ENCODE results near the gene RBMXL3.

Gene RBMXL3

DNA sequence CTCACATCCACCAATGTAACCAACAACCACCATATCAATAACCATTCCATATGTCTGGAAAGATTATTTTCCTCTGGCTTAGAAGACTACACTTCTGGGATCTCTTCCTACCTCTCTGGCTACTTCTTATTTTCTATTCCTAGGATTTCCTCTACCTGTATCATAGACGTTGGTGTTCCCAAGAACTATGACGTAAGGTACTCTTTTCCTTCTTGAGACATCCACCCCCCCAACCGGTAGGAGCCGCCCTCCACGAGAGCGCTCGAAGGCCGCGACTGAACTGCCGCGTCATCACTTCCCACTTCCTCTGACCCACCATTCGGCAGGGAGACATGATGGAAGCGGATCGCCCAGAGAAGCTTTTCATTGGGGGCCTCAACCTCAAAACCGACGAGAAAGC lies at the start of gene RBMXL3:
Gene RBMXL3 (plus strand): TSS at position 301 of the 400 bp plus-strand sequence. CDS start 32 bp downstream, at position 333.
- Histone ChIP-seq H3K9me2 (replicated peaks; ENCODE audit: insufficient read depth, low read length) (no peaks in the 10 kb centered on the region), H4K20me1 (ENCODE audit: insufficient read depth, low read length) (no peaks in the 10 kb centered on the region), H3K4me3 (ENCODE audit: low read length) (no peak within 1 kb of the TSS), H3K27ac (ENCODE audit: low read length) (no peak within 1 kb of the TSS), H3K4me1 (ENCODE audit: low read length) (no peaks in the 10 kb centered on the region), H2AFZ (ENCODE audit: low read length) (no peak within 1 kb of the TSS), H3K79me2 (ENCODE audit: low read length) (no peaks in the 10 kb centered on the region), H3F3A (ENCODE audit: insufficient read depth, low read length) (no peaks in the 10 kb centered on the region), H3K36me3 (replicated peaks; ENCODE audit: insufficient read depth, low read length) (no peaks in the 10 kb centered on the region), H3K27me3 (replicated peaks; ENCODE audit: insufficient read depth, low read length) (no peaks in the 10 kb centered on the region), H3K9me3 (replicated peaks; ENCODE audit: insufficient read depth, low read length) (no peaks in the 10 kb centered on the region), H3K4me2 (ENCODE audit: low read depth, low read length) (no peak within 1 kb of the TSS), H3K9ac (ENCODE audit: low read length) (no peak within 1 kb of the TSS)
- TF ChIP-seq EZH2 (optimal IDR thresholded peaks at IDR 0.05; ENCODE audit: low read depth, low read length) = no peak
- no peak for DNase-seq

DNA sequence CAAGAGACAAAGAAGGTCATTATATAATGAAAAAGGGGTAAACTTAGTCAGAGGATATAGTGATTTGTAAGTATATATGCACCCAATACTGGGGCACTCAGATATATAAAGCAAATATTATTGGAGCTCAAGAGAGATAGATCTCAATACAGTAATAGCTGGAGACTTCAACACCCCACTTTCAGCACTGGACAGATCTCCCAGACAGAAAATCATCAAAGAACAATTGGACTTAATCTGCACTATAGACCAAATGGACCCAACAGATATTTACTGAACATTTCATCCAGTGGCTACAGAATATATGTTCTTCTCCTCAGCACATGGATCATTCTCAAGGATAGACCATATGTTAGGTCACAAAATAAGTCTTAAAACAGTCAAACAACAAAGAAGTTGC lies 47.2 kb upstream of the RBMXL3 start:
- H3K9ac ChIP-seq (ENCODE audit: low read length) = no peak overlapping the region
- H3K27ac ChIP-seq (ENCODE audit: low read length) = no peak overlapping the region
- H3K36me3 ChIP-seq (replicated peaks; ENCODE audit: insufficient read depth, low read length) = no peaks in the 10 kb centered on the region
- no peak overlapping the region for H3K4me3 ChIP-seq (ENCODE audit: low read length)
- no peaks in the 10 kb centered on the region for H3K79me2 ChIP-seq (ENCODE audit: low read length)
- no peaks in the 10 kb centered on the region for H4K20me1 ChIP-seq (ENCODE audit: insufficient read depth, low read length)
- DNase-seq = no peak
- H3K4me1 ChIP-seq (ENCODE audit: low read length) = no peaks in the 10 kb centered on the region
- H3K9me2 ChIP-seq (replicated peaks; ENCODE audit: insufficient read depth, low read length) = no peaks in the 10 kb centered on the region
- H3F3A ChIP-seq (ENCODE audit: insufficient read depth, low read length) = no peaks in the 10 kb centered on the region
- H3K27me3 ChIP-seq (replicated peaks; ENCODE audit: insufficient read depth, low read length) = no peaks in the 10 kb centered on the region
- no peak for TF ChIP-seq EZH2 (optimal IDR thresholded peaks at IDR 0.05; ENCODE audit: low read depth, low read length)
- TF ChIP-seq EZH2phosphoT487 (IDR thresholded peaks at IDR 0.05; ENCODE audit: low read length) = no peak
- H3K4me2 ChIP-seq (ENCODE audit: low read depth, low read length) = no peak overlapping the region
- no peaks in the 10 kb centered on the region for H3K9me3 ChIP-seq (replicated peaks; ENCODE audit: insufficient read depth, low read length)
- H2AFZ ChIP-seq (ENCODE audit: low read length) = no peak overlapping the region

DNA sequence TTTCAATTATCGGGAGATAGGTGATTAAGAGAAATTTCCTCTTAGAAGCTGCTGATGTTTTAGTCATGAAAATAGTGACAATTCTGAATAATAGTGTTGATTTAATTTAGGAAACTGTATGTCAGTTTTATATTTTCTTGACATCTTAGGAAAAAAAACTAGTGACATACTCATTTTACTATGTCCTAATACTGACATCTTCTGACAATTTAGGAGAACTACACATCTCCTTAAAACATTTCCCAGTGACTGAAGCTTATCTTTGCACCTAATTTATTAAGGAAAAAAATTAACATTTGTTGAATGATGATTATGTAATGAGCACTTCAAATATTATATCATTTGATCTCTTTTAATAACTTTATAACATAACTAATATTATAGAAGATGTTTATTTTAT lies 42.0 kb upstream of the RBMXL3 start:
- no peaks in the 10 kb centered on the region for H3F3A ChIP-seq (ENCODE audit: insufficient read depth, low read length)
- TF ChIP-seq, protein P1, sequence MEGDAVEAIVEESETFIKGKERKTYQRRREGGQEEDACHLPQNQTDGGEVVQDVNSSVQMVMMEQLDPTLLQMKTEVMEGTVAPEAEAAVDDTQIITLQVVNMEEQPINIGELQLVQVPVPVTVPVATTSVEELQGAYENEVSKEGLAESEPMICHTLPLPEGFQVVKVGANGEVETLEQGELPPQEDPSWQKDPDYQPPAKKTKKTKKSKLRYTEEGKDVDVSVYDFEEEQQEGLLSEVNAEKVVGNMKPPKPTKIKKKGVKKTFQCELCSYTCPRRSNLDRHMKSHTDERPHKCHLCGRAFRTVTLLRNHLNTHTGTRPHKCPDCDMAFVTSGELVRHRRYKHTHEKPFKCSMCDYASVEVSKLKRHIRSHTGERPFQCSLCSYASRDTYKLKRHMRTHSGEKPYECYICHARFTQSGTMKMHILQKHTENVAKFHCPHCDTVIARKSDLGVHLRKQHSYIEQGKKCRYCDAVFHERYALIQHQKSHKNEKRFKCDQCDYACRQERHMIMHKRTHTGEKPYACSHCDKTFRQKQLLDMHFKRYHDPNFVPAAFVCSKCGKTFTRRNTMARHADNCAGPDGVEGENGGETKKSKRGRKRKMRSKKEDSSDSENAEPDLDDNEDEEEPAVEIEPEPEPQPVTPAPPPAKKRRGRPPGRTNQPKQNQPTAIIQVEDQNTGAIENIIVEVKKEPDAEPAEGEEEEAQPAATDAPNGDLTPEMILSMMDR (IDR thresholded peaks at IDR 0.05; ENCODE audit: low read length) = peak; percentile 46
- TF ChIP-seq EZH2 (optimal IDR thresholded peaks at IDR 0.05; ENCODE audit: low read depth, low read length) (no peak), EZH2phosphoT487 (IDR thresholded peaks at IDR 0.05; ENCODE audit: low read length) (no peak)
- peak; percentile 7 for DNase-seq
- no peaks in the 10 kb centered on the region for H3K79me2 ChIP-seq (ENCODE audit: low read length)
- no peaks in the 10 kb centered on the region for H3K9me3 ChIP-seq (replicated peaks; ENCODE audit: insufficient read depth, low read length)
- no peak overlapping the region for H3K4me2 ChIP-seq (ENCODE audit: low read depth, low read length)
- no peak overlapping the region for H3K9ac ChIP-seq (ENCODE audit: low read length)
- H3K9me2 ChIP-seq (replicated peaks; ENCODE audit: insufficient read depth, low read length) = no peaks in the 10 kb centered on the region
- no peaks in the 10 kb centered on the region for H3K4me1 ChIP-seq (ENCODE audit: low read length)
- H3K36me3 ChIP-seq (replicated peaks; ENCODE audit: insufficient read depth, low read length) = no peaks in the 10 kb centered on the region
- H2AFZ ChIP-seq (ENCODE audit: low read length) = no peak overlapping the region
- no peak overlapping the region for H3K27ac ChIP-seq (ENCODE audit: low read length)
- H4K20me1 ChIP-seq (ENCODE audit: insufficient read depth, low read length) = no peaks in the 10 kb centered on the region
- no peak overlapping the region for H3K4me3 ChIP-seq (ENCODE audit: low read length)
- H3K27me3 ChIP-seq (replicated peaks; ENCODE audit: insufficient read depth, low read length) = no peaks in the 10 kb centered on the region

DNA sequence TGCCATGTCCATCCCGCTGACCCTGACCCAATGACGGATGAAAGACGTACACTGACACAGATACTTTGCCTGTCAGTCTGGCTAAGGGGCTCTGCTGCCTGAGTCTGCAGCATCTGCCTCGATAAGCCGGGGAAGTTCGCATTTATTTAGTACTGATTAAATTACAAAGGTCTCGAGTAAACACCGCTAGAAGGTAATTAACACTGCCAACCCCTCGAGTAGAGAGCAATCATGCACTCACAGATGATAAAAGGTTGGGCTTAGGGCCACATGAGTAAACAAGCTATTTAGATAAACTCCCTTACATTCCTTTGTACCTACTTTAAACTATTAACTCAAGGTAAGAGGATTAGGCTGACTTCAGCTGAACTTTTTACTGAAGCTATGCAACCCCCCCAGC lies 16.0 kb upstream of the RBMXL3 start:
- no peaks in the 10 kb centered on the region for H4K20me1 ChIP-seq (ENCODE audit: insufficient read depth, low read length)
- no peaks in the 10 kb centered on the region for H3K4me1 ChIP-seq (ENCODE audit: low read length)
- H3F3A ChIP-seq (ENCODE audit: insufficient read depth, low read length) = no peaks in the 10 kb centered on the region
- no peaks in the 10 kb centered on the region for H3K9me2 ChIP-seq (replicated peaks; ENCODE audit: insufficient read depth, low read length)
- H3K9me3 ChIP-seq (replicated peaks; ENCODE audit: insufficient read depth, low read length) = no peaks in the 10 kb centered on the region
- no peaks in the 10 kb centered on the region for H3K79me2 ChIP-seq (ENCODE audit: low read length)
- no peak overlapping the region for H3K4me2 ChIP-seq (ENCODE audit: low read depth, low read length)
- H3K27ac ChIP-seq (ENCODE audit: low read length) = no peak overlapping the region
- no peak for DNase-seq
- H3K4me3 ChIP-seq (ENCODE audit: low read length) = no peak overlapping the region
- TF ChIP-seq EZH2phosphoT487 (IDR thresholded peaks at IDR 0.05; ENCODE audit: low read length) = no peak
- no peak for TF ChIP-seq EZH2 (optimal IDR thresholded peaks at IDR 0.05; ENCODE audit: low read depth, low read length)
- TF ChIP-seq, protein P1 (IDR thresholded peaks at IDR 0.05; ENCODE audit: low read length) = no peak
- no peaks in the 10 kb centered on the region for H3K27me3 ChIP-seq (replicated peaks; ENCODE audit: insufficient read depth, low read length)
- H3K9ac ChIP-seq (ENCODE audit: low read length) = no peak overlapping the region
- no peak overlapping the region for H2AFZ ChIP-seq (ENCODE audit: low read length)
- H3K36me3 ChIP-seq (replicated peaks; ENCODE audit: insufficient read depth, low read length) = no peaks in the 10 kb centered on the region
